ENCODE data around the gene CLIP4. TPM values are rescaled to one million over a fixed set of nuclear protein-coding genes. Genes with fewer than 3 reads are reported as not detected.

The CLIP4 gene
- total and polyA plus RNA-seq, 11 donors = 9.6 to 57.4 (median 42.6) TPM

GRCh38 chr2:29187926-29188325 lies 72.7 kb downstream of the CLIP4 start:
- Histone ChIP-seq H3K36me3 (peaks cover 0 to 28% (median 9%) of the 10 kb centered on the region in 9 donors), H3K4me3 (no peak overlapping the region), H3K4me1 (no peaks in the 10 kb centered on the region), H3K27ac (no peak overlapping the region), H3K27me3 (no peaks in the 10 kb centered on the region), H3K9me3 (no peaks in the 10 kb centered on the region)
- DNase-seq (no peak), ATAC-seq (no peak)
- TF ChIP-seq CTCF (IDR thresholded peaks at IDR 0.05) = no peak
- no peak for TF ChIP-seq POLR2A (IDR thresholded peaks at IDR 0.05)
- intact Hi-C loops (cut with DNase I) = no loop called here
- WGBS, 4 donors = 76 to 82% (median 77%) methylated on average over 2 of the region's 2 CpGs

GRCh38 chr2:29189052-29189451 lies 73.8 kb downstream of the CLIP4 start:
- Histone ChIP-seq H3K4me3 (no peak overlapping the region), H3K27ac (no peak overlapping the region), H3K4me1 (no peaks in the 10 kb centered on the region), H3K9me3 (no peaks in the 10 kb centered on the region), H3K27me3 (no peaks in the 10 kb centered on the region), H3K36me3 (peaks cover 0 to 17% (median 3%) of the 10 kb centered on the region in 9 donors)
- intact Hi-C loops (cut with DNase I) = no loop called here
- TF ChIP-seq POLR2A (IDR thresholded peaks at IDR 0.05) = no peak
- no peak for TF ChIP-seq CTCF (IDR thresholded peaks at IDR 0.05)
- no peak for DNase-seq
- 87 to 94% (median 88%) methylated on average over 5 of the region's 5 CpGs for WGBS, 4 donors
- no peak for ATAC-seq

- Histone ChIP-seq H3K36me3 (peaks cover 0 to 12% (median 0%) of the 10 kb centered on the region in 9 donors), H3K4me3 (no peak overlapping the region), H3K9me3 (no peaks in the 10 kb centered on the region), H3K4me1 (peaks cover 0 to 3% (median 0%) of the 10 kb centered on the region in 12 donors), H3K27me3 (no peaks in the 10 kb centered on the region), H3K27ac (no peak overlapping the region)
- WGBS, 4 donors = 83 to 91% (median 90%) methylated on average over 6 of the region's 6 CpGs
- TF ChIP-seq CTCF (IDR thresholded peaks at IDR 0.05) (no peak), POLR2A (IDR thresholded peaks at IDR 0.05) (no peak)
- ATAC-seq (no peak), DNase-seq (no peak)
- intact Hi-C loops (cut with DNase I) = loop anchor here in 1 of 10 donors (10.0 kb wide), 1 partner anchor 367 kb away; no protein-coding TSS in a partner anchor
Measured at GRCh38 chr2:29191817-29192216, 76.6 kb downstream of the CLIP4 start.

GRCh38 chr2:29192526-29192925 lies 77.3 kb downstream of the CLIP4 start:
- Histone ChIP-seq H3K36me3 (peaks cover 0 to 12% (median 0%) of the 10 kb centered on the region in 9 donors), H3K27ac (no peak overlapping the region), H3K9me3 (no peaks in the 10 kb centered on the region), H3K27me3 (no peaks in the 10 kb centered on the region), H3K4me1 (peaks cover 0 to 8% (median 0%) of the 10 kb centered on the region in 12 donors), H3K4me3 (no peak overlapping the region)
- intact Hi-C loops (cut with DNase I) = loop anchor here in 1 of 10 donors (10.0 kb wide), 1 partner anchor 368 kb away; no protein-coding TSS in a partner anchor
- ATAC-seq (no peak), DNase-seq (no peak)
- 74 to 80% (median 78%) methylated on average over 3 of the region's 3 CpGs for WGBS, 4 donors
- TF ChIP-seq CTCF (IDR thresholded peaks at IDR 0.05) (no peak), POLR2A (IDR thresholded peaks at IDR 0.05) (no peak)

All from heart left ventricle (tissue), 16 donors.